LNCAP (cell line): Measurements from ENCODE around the gene ST6GALNAC3.

Experiments used
- CTCF ChIP-seq: fragments of 450-650 bp; IDR thresholded peaks from 2 replicates; pipeline ENCODE4 v1.5.1; 2017; ENCODE audit warnings: mild to moderate bottlenecking

The ST6GALNAC3 gene

DNA sequence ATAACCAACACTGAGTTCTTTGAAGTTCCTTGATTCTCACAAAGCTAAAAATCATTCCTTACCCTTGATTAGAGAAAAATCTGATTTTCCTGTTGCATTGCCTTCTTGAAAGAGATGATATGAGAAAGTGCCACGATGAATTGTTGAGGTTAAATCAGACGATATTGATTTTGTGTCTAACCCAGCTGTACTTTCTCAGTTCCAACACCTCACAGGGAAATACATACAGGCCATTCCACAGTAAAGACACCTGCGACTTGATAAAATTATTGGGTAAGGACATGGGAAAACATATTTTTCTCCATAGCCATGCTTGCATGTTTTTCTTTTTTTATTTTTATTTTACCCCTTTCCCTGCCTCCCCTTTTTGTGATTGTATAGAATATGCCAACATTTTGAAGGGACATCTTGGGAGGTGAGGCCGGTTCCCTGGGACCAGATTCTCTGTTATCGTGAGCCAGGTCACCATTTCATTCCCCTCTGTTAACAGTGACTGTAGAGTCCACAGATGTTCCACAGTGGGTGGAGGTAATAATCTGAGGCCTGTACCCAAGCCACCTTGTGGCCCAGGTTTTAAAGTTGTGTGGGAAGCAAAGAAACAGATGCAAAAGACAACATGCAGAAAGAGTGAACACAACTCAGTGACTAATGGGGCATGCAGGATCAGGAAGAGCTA is 537.4 kb downstream of the ST6GALNAC3 start:
- no peak for TF ChIP-seq CTCF

DNA sequence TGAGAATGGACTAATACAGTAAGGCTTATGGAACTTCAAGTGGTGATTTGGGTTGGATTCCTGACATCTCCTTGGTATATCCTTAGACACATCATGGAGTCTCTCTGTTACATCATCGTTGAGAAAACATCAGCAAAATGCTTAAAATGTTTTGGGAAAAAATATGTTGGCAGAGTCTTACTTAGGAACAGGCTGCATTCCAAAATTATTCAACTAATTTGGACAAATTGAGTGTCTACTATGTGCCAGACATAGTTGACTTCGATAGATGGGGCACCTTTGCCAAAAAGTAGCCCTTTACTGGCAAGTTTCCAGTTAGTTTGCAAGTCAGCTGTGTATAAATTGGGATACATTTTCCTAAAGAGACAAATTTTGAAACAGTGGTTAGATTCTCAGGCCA is 539.3 kb downstream of the ST6GALNAC3 start:
- no peak for TF ChIP-seq CTCF

DNA sequence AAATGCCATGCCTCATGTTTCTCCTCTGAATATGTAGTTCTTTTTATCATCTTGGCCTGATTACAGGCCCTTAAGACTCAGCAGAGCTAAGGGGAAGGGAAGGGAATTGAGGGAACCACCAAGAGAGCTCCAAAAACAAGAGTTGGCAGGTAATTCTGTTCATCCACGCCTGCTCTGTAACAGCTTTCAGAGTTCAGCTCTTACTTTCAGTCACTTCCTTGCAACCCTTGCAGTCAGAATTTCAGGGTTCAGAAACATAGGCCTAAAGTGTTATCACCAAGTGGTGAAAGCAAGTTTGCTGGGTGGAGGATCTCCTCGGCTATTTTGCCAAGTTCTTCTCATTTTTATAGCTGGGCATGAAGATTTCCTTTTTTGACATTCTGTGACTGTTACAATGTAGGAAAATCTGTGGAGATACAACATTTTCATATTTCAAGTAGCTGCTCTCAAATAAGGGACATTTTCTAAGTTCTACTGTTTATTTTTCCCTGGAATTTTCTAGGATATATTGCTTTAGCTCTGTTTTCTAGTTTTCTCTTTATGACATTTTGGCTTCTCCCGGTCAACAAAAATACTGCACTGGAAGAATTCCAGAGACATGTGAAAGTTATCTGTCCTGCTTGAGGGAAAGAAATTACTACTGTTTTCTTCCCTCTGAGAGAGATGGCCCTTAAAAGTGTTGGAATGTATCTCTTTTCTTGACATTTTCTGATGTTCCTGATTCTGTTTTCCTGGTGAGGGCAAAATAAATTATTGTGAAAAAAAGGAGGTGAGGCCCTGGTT is 540.9 kb downstream of the ST6GALNAC3 start:
- TF ChIP-seq CTCF: no peak

DNA sequence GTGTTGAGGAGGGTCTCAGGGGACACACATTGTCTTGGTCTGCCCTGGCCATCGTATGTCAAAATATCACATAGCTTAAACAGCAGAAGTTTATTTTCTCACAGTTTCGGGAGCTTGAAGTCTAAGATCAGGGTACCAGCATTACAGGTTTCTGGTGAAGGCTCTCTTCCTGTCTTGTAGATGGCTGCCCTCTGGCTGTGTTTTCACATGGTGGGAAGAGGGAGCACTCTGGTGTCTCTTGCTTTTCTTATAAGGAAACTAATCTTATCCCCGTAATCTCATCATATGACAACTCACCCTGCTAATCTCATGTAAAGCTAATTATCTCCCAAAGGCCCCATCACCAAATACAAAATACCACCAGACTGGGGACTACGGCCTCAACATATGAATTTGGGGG is 545.8 kb downstream of the ST6GALNAC3 start:
- no peak for TF ChIP-seq CTCF

- TF ChIP-seq CTCF: no peak
Observed at GRCh38 chr1:76622774-76623528, 548.4 kb downstream of the ST6GALNAC3 start.

DNA sequence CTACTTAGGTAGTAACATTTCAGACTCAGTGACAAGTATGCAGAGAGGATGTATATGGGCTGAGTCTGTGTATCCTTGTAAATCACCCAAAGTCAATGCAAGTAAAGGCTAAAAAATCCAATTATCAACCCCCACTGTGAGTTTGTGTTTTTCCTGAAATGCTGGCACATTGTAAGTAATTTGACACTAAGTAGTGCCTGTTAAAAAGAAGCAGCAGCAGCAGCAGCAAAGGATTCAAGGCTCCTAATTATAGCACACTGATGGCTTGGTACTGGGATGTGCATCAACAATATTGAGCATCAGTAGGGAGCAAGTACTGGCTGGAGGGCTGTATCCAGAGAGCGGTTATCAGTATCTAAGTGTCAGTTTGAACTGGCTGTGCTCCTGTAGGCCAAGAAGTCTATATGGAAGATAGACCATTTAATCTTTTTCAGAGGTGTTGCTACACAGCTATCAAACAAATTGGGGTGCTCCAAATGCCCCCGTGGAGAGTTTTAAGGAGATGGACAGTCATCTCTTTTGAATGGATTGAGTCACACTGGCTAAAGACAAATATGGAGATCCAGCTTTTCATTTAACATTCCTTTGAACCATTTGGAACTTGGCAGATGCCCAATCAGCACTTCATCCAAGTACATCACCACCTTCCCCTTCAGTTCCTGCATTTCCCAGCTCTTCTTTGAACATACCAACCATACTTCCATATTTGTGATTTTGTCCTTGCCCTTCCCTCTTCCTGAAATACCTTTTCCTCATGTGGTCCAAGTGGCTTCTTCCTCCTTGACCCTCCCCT is 551.5 kb downstream of the ST6GALNAC3 start:
- no peak for TF ChIP-seq CTCF

GRCh38 chr1:76627498-76627897 is 553.0 kb downstream of the ST6GALNAC3 start:
- no peak for TF ChIP-seq CTCF
